CD14-positive monocyte (primary cell): ENCODE results near the gene SMIM24. TPM values are rescaled to one million over a fixed set of nuclear protein-coding genes. Genes with fewer than 3 reads are reported as not detected.

ENCODE experiments used
- DNase-seq, 3 donors: peaks; one replicate each; pipeline ENCODE4 v3.0.0-alpha.2; 2011 to 2022
- H2AFZ ChIP-seq: 2 replicates; pipeline ENCODE4 v1.6.0; 2012; ENCODE audit warnings: mild to moderate bottlenecking, low read depth, low read length, inconsistent platforms; ENCODE audit not compliant: insufficient read depth, poor library complexity, severe bottlenecking
- H3K27ac ChIP-seq, 2 donors: 1 replicate in 1 of 2; 2 replicates in 1 of 2; pipeline ENCODE4 v1.5.1; 2012 to 2013; ENCODE audit warnings: low read length in 2 of 2, control low read depth in 1 of 2, inconsistent platforms in 1 of 2, low read depth in 1 of 2, mild to moderate bottlenecking in 1 of 2
- H3K27me3 ChIP-seq, 2 donors: one replicate each; pipeline versions ENCODE4 v1.6.0 to v1.6.1; 2011 to 2013; ENCODE audit warnings: low read length in 2 of 2; ENCODE audit not compliant: control insufficient read depth in 2 of 2, insufficient read depth in 2 of 2
- H3K36me3 ChIP-seq, 2 donors: replicated peaks in 1 of 2; 1 replicate in 1 of 2; 2 replicates in 1 of 2; pipeline versions ENCODE4 v1.5.1 to v1.6.1; 2012 to 2013; ENCODE audit warnings: low read length in 2 of 2, control low read depth in 1 of 2, inconsistent platforms in 1 of 2, mild to moderate bottlenecking in 1 of 2; ENCODE audit not compliant: insufficient read depth in 2 of 2, control insufficient read depth in 1 of 2
- H3K4me1 ChIP-seq, 2 donors: 1 replicate in 1 of 2; 2 replicates in 1 of 2; pipeline versions ENCODE4 v1.5.1 to v1.6.1; 2012 to 2013; ENCODE audit warnings: low read length in 2 of 2, control low read depth in 1 of 2, inconsistent platforms in 1 of 2, mild to moderate bottlenecking in 1 of 2, moderate library complexity in 1 of 2; ENCODE audit not compliant: insufficient read depth in 2 of 2, control insufficient read depth in 1 of 2
- H3K4me2 ChIP-seq: replicated peaks from 2 replicates; pipeline ENCODE3; 2012; ENCODE audit warnings: low read length, moderate library complexity, mild to moderate bottlenecking; ENCODE audit not compliant: poor library complexity, severe bottlenecking; ENCODE audit errors: extremely low read depth
- H3K4me3 ChIP-seq, 3 experiments: fragments of 200-600 bp in 1 of 3; sonication (generic) in 1 of 3; replicated peaks in 1 of 3; 1 replicate in 2 of 3; 2 replicates in 1 of 3; pipeline ENCODE4 v1.5.1; 2011 to 2013; ENCODE audit warnings: low read length in 3 of 3, mild to moderate bottlenecking in 3 of 3, control low read depth in 2 of 3, low read depth in 2 of 3, inconsistent platforms in 1 of 3, moderate library complexity in 1 of 3
- H3K79me2 ChIP-seq: 2 replicates; pipeline ENCODE4 v1.6.0; 2012; ENCODE audit warnings: mild to moderate bottlenecking, control low read depth, inconsistent platforms, low read length, moderate library complexity; ENCODE audit not compliant: insufficient read depth
- H3K9ac ChIP-seq: 2 replicates; pipeline ENCODE4 v1.6.0; 2017; ENCODE audit warnings: low read length, mild to moderate bottlenecking; ENCODE audit not compliant: insufficient read depth, poor library complexity, severe bottlenecking
- H3K9me3 ChIP-seq, 2 donors: replicated peaks in 1 of 2; 1 replicate in 1 of 2; 2 replicates in 1 of 2; pipeline versions ENCODE4 v1.5.1 to v1.6.1; 2012 to 2013; ENCODE audit warnings: low read length in 2 of 2, control low read depth in 1 of 2; ENCODE audit not compliant: control insufficient read depth in 1 of 2, insufficient read depth in 1 of 2
- H4K20me1 ChIP-seq: 2 replicates; pipeline ENCODE4 v1.6.0; 2012; ENCODE audit warnings: mild to moderate bottlenecking, low read length, control low read depth, moderate library complexity; ENCODE audit not compliant: insufficient read depth
- H3K27ac Mint-ChIP-seq, 7 donors: one replicate each; pipeline ENCODE4 v1.8.0; 2020; ENCODE audit warnings: mild to moderate bottlenecking in 7 of 7, mixed read lengths in 7 of 7, moderate library complexity in 6 of 7, inconsistent platforms in 2 of 7
- H3K27me3 Mint-ChIP-seq, 3 donors: one replicate each; pipeline ENCODE4 v1.8.0; 2021 to 2022; ENCODE audit warnings: low read depth in 3 of 3, mild to moderate bottlenecking in 3 of 3, mixed read lengths in 3 of 3, moderate library complexity in 3 of 3, inconsistent platforms in 1 of 3
- H3K36me3 Mint-ChIP-seq, 2 donors: one replicate each; pipeline ENCODE4 v1.8.0; 2020; ENCODE audit warnings: mixed read lengths in 2 of 2, inconsistent platforms in 1 of 2, mild to moderate bottlenecking in 1 of 2
- H3K4me1 Mint-ChIP-seq: one replicate; pipeline ENCODE4 v1.8.0; 2020; ENCODE audit warnings: mild to moderate bottlenecking, mixed read lengths
- H3K4me3 Mint-ChIP-seq, 2 donors: one replicate each; pipeline ENCODE4 v1.8.0; 2020; ENCODE audit warnings: mild to moderate bottlenecking in 2 of 2, mixed read lengths in 2 of 2, moderate library complexity in 1 of 2
- H3K9me3 Mint-ChIP-seq, 7 donors: one replicate each; pipeline ENCODE4 v1.8.0; 2020 to 2022; ENCODE audit warnings: mixed read lengths in 7 of 7, mild to moderate bottlenecking in 6 of 7, moderate library complexity in 6 of 7, inconsistent platforms in 2 of 7
- WGBS: methylation state at CpG from one replicate; pipeline ENCODE4 v1.1.5; 2013; ENCODE audit warnings: missing lambda C conversion rate; ENCODE audit not compliant: insufficient coverage; 5-methylcytosine and 5-hydroxymethylcytosine counted together
- intact Hi-C, 2 donors: fragments of 100-400 bp; cut with micrococcal nuclease; formaldehyde crosslinking; loops; one replicate each; pipeline versions ENCODE4 v1.15.0 to v1.15.1; 2023
- polyA plus RNA-seq, 3 donors: library from polyadenylated mRNA; depleted of rRNA in 1 of 3; unstranded in 2 of 3; stranded (reverse) in 1 of 3; fragments of 300-500 nt in 2 of 3; fragments of >200 nt in 1 of 3; fragmentation: Illumina TruSeq in 2 of 3; gene quantifications; 1 replicate in 2 of 3; 2 replicates in 1 of 3; pipeline ENCODE4 v1.2.3, GENCODE V29; 2012 to 2021
- TF ChIP-seq, protein P1 (sequence below): fragments of 200-600 bp; IDR thresholded peaks from one replicate; pipeline ENCODE4 v1.8.0; 2022; ENCODE audit warnings: antibody characterized with exemption, mild to moderate bottlenecking

The SMIM24 gene
- polyA plus RNA-seq, 3 donors, result 0.30 TPM; not detected in 2

DNA sequence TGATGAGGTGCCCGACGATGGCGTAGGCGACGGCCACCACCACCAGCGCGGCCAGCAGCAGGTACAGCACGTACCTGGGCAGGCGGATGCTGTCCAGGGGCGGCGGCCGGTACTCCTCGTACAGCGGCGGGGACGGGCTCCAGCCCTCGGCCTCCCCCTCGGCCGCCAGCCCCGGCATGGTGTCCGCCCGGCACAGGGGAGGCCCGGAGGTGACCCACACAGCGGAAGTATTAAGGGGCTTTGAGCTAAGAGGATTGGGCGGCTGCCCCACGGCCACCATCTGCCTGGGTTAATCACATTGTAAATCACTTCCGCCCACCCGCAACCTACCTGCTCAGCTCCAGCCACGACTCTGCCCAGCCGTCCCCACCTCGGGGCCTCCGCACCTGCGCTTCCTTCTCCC lies 2.9 kb upstream of the SMIM24 start, which contains the start of gene SMIM44:
SMIM44 (minus strand) TSS at position 216 of the 403 bp plus-strand sequence; CDS start at position 178, 38 bp downstream.
- no peak within 1 kb of the TSS for H3K4me3 Mint-ChIP-seq
- Histone ChIP-seq H4K20me1 (no peaks in the 10 kb centered on the region), H3K4me2 (no peak within 1 kb of the TSS), H3K27me3 (no peaks in the 10 kb centered on the region), H2AFZ (no peak within 1 kb of the TSS), H3K27ac (no peak within 1 kb of the TSS), H3K4me1 (peaks cover 9 to 18% of the 10 kb centered on the region in 2 donors), H3K9ac (no peak within 1 kb of the TSS), H3K79me2 (no peaks in the 10 kb centered on the region), H3K9me3 (no peaks in the 10 kb centered on the region), H3K36me3 (no peaks in the 10 kb centered on the region), H3K4me3 (no peak within 1 kb of the TSS)
- H3K27ac Mint-ChIP-seq, result peak within 1 kb of the TSS in 1 of 7 donors; percentile 41
- no peaks in the 10 kb centered on the region for H3K36me3 Mint-ChIP-seq
- H3K27me3 Mint-ChIP-seq, result peaks cover 2 to 12% (median 10%) of the 10 kb centered on the region in 3 donors
- no peak for DNase-seq
- H3K9me3 Mint-ChIP-seq, result peaks cover 0 to 6% (median 0%) of the 10 kb centered on the region in 7 donors
- TF ChIP-seq, protein P1, sequence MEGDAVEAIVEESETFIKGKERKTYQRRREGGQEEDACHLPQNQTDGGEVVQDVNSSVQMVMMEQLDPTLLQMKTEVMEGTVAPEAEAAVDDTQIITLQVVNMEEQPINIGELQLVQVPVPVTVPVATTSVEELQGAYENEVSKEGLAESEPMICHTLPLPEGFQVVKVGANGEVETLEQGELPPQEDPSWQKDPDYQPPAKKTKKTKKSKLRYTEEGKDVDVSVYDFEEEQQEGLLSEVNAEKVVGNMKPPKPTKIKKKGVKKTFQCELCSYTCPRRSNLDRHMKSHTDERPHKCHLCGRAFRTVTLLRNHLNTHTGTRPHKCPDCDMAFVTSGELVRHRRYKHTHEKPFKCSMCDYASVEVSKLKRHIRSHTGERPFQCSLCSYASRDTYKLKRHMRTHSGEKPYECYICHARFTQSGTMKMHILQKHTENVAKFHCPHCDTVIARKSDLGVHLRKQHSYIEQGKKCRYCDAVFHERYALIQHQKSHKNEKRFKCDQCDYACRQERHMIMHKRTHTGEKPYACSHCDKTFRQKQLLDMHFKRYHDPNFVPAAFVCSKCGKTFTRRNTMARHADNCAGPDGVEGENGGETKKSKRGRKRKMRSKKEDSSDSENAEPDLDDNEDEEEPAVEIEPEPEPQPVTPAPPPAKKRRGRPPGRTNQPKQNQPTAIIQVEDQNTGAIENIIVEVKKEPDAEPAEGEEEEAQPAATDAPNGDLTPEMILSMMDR, result no peak
- WGBS, result 94% methylated on average over 22 of the region's 33 CpGs
- intact Hi-C loops, result no loop called here
- peaks cover 12% of the 10 kb centered on the region for H3K4me1 Mint-ChIP-seq

DNA sequence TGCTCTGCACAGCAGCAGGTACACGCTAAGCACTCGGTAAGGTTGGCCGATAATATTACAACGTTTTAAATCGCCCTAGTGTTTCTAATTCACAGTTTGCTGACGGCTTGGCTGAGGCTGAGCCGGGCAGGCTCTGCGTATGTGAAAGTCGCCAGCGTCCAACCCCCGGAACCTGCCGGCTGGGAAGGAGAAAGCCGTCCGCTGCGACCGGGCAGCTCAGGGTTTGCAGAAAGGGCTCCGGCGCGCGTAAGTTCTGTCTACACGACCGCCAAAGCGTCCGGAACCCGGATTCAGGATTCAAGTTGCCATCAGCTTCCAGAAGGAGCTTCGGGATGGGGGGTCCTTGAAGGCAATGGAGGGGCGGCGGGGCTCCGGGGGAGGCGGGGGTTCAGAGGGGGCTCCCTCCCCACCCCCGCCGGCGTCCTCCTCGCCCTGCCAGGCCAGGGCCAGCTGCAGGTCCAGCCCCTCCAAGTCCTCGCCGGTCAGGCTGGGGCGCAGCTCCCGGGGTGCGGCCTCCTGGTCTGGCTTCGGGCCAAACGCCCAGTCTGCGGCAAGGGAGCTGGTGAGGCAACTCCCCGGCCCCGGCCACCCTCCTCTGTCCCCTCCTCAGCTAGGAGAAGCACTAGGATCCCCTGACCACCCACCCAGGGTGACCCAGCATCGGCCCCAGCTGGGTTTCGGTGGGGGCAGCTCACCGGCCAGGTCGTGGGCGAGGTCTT lies 2.3 kb upstream of the SMIM24 start:
- no peaks in the 10 kb centered on the region for H3K27me3 ChIP-seq
- intact Hi-C loops, result no loop called here
- H3K4me2 ChIP-seq, result no peak overlapping the region
- peaks cover 15% of the 10 kb centered on the region for H3K4me1 Mint-ChIP-seq
- no peak overlapping the region for H3K4me3 ChIP-seq
- peaks cover 9 to 18% of the 10 kb centered on the region in 2 donors for H3K4me1 ChIP-seq
- no peak overlapping the region for H3K27ac Mint-ChIP-seq
- H3K27ac ChIP-seq, result no peak overlapping the region
- 89% methylated on average over 42 of the region's 49 CpGs for WGBS
- H3K27me3 Mint-ChIP-seq, result peaks cover 2 to 14% (median 13%) of the 10 kb centered on the region in 3 donors
- no peak overlapping the region for H2AFZ ChIP-seq
- no peaks in the 10 kb centered on the region for H3K36me3 ChIP-seq
- H3K9me3 Mint-ChIP-seq, result peaks cover 0 to 6% (median 0%) of the 10 kb centered on the region in 7 donors
- DNase-seq, result no peak
- TF ChIP-seq, protein P1, result no peak
- H4K20me1 ChIP-seq, result no peaks in the 10 kb centered on the region
- no peaks in the 10 kb centered on the region for H3K79me2 ChIP-seq
- no peak overlapping the region for H3K9ac ChIP-seq
- no peaks in the 10 kb centered on the region for H3K36me3 Mint-ChIP-seq
- H3K9me3 ChIP-seq, result no peaks in the 10 kb centered on the region
- no peak overlapping the region for H3K4me3 Mint-ChIP-seq
